HEK293 (cell line): ENCODE data around the gene WDR74.

Experiments
- CTCF ChIA-PET: fragments of 350-600 bp; formaldehyde crosslinking; extraction: SDS; loops from one replicate; lab custom pipeline; 2021; ENCODE audit warnings: antibody characterized with exemption; lab: Yijun Ruan, JAX
- POLR2A ChIA-PET: fragments of 300-600 bp; formaldehyde crosslinking; extraction: SDS; loops from one replicate; lab custom pipeline; 2020; ENCODE audit warnings: antibody characterized with exemption, inconsistent platforms; lab: Yijun Ruan, JAX
- H3K27ac ChIP-seq: fragments of 200-500 bp; sonication (Bioruptor generic); 2 replicates; pipeline ENCODE4 v1.5.1; 2014; ENCODE audit warnings: low read depth, low read length, control low read depth, inconsistent platforms; ENCODE audit errors: extremely low read depth
- H3K36me3 ChIP-seq, 2 experiments: fragments of 200-500 bp in 1 of 2; sonication (Bioruptor generic) in 1 of 2; 1 replicate in 1 of 2; 2 replicates in 1 of 2; pipeline ENCODE4 v1.5.1; 2014 to 2017; ENCODE audit warnings: inconsistent platforms in 2 of 2, low read length in 2 of 2; ENCODE audit not compliant: control insufficient read depth in 2 of 2, insufficient read depth in 1 of 2
- H3K4me1 ChIP-seq: fragments of 200-500 bp; sonication (Bioruptor generic); 2 replicates; pipeline ENCODE4 v1.5.1; 2014; ENCODE audit warnings: mild to moderate bottlenecking, low read length, inconsistent platforms; ENCODE audit not compliant: control insufficient read depth, insufficient read depth
- H3K4me3 ChIP-seq: 2 replicates; pipeline ENCODE4 v1.5.1; 2011; ENCODE audit warnings: low read depth, mild to moderate bottlenecking, control low read depth, low read length, moderate library complexity
- H3K9me3 ChIP-seq: fragments of 200-500 bp; sonication (Bioruptor generic); 2 replicates; pipeline ENCODE4 v1.5.1; 2014; ENCODE audit warnings: low read depth, low read length, inconsistent platforms; ENCODE audit not compliant: control insufficient read depth, insufficient read depth
- BCL11B ChIP-seq: fragments of 450-650 bp; formaldehyde crosslinking; IDR thresholded peaks from 2 replicates; pipeline ENCODE4 v1.5.1; 2016; ENCODE audit warnings: low read depth, missing biosample characterization, missing genetic modification characterization
- MZF1 ChIP-seq: fragments of 450-650 bp; formaldehyde crosslinking; IDR thresholded peaks from 2 replicates; pipeline ENCODE4 v1.5.1; 2017; ENCODE audit warnings: missing biosample characterization, missing genetic modification characterization, borderline replicate concordance
- SP2 ChIP-seq: fragments of 450-650 bp; formaldehyde crosslinking; IDR thresholded peaks from 2 replicates; pipeline ENCODE4 v1.5.1; 2016; ENCODE audit warnings: missing biosample characterization, missing genetic modification characterization
- YY2 ChIP-seq: fragments of 450-650 bp; formaldehyde crosslinking; IDR thresholded peaks from 2 replicates; pipeline ENCODE4 v1.5.1; 2016; ENCODE audit warnings: missing biosample characterization, missing genetic modification characterization
- ZBTB11 ChIP-seq: fragments of 450-650 bp; formaldehyde crosslinking; conservative IDR thresholded peaks from 2 replicates; pipeline ENCODE4 v1.5.1; 2016; ENCODE audit warnings: low read depth, missing biosample characterization, missing genetic modification characterization
- ZBTB20 ChIP-seq: fragments of 450-650 bp; formaldehyde crosslinking; IDR thresholded peaks from 2 replicates; pipeline ENCODE4 v1.5.1; 2016; ENCODE audit warnings: missing biosample characterization, missing genetic modification characterization
- ZNF211 ChIP-seq: fragments of 450-650 bp; formaldehyde crosslinking; IDR thresholded peaks from 2 replicates; pipeline ENCODE4 v1.5.1; 2016; ENCODE audit warnings: low read depth, missing biosample characterization, missing genetic modification characterization
- ZNF223 ChIP-seq: fragments of 450-650 bp; formaldehyde crosslinking; IDR thresholded peaks from 2 replicates; pipeline ENCODE4 v1.5.1; 2016; ENCODE audit warnings: missing biosample characterization, missing genetic modification characterization
- ZNF335 ChIP-seq: fragments of 450-650 bp; formaldehyde crosslinking; conservative IDR thresholded peaks from 2 replicates; pipeline ENCODE4 v1.5.1; 2016; ENCODE audit warnings: missing biosample characterization, missing genetic modification characterization
- ZNF366 ChIP-seq: fragments of 450-650 bp; formaldehyde crosslinking; conservative IDR thresholded peaks from 2 replicates; pipeline ENCODE4 v1.5.1; 2016; ENCODE audit warnings: missing biosample characterization, missing genetic modification characterization
- ZNF391 ChIP-seq: fragments of 450-650 bp; formaldehyde crosslinking; IDR thresholded peaks from 2 replicates; pipeline ENCODE4 v1.5.1; 2016; ENCODE audit warnings: low read depth, missing biosample characterization, missing genetic modification characterization, borderline replicate concordance
- ZNF639 ChIP-seq: fragments of 450-650 bp; formaldehyde crosslinking; IDR thresholded peaks from 2 replicates; pipeline ENCODE4 v1.5.1; 2016; ENCODE audit warnings: missing biosample characterization, missing genetic modification characterization
- TF ChIP-seq, protein P1 (sequence below): sonication (generic); formaldehyde crosslinking; IDR thresholded peaks from 2 replicates; pipeline ENCODE4 v1.8.1; 2022; ENCODE audit warnings: mild to moderate bottlenecking, moderate library complexity, missing genetic modification reagents
- TF ChIP-seq, protein P2 (sequence below): fragments of 450-650 bp; formaldehyde crosslinking; IDR thresholded peaks from 2 replicates; pipeline ENCODE4 v1.5.1; 2017; ENCODE audit warnings: missing biosample characterization, mild to moderate bottlenecking, missing genetic modification characterization, moderate library complexity
- TF ChIP-seq, protein P3 (sequence below): fragments of 450-650 bp; formaldehyde crosslinking; IDR thresholded peaks from 2 replicates; pipeline ENCODE4 v1.5.0; 2017; ENCODE audit warnings: missing biosample characterization, missing genetic modification characterization, borderline replicate concordance
- TF ChIP-seq, protein P4 (sequence below): fragments of 450-650 bp; formaldehyde crosslinking; IDR thresholded peaks from 2 replicates; pipeline ENCODE4 v1.5.1; 2016; ENCODE audit warnings: missing biosample characterization, missing genetic modification characterization
- TF ChIP-seq, protein P5 (sequence below): IDR thresholded peaks from 2 replicates; pipeline ENCODE4 v1.6.1; 2011; ENCODE audit warnings: mild to moderate bottlenecking, low read depth, low read length, borderline replicate concordance
- TF ChIP-seq, protein P6 (sequence below): fragments of 450-650 bp; formaldehyde crosslinking; IDR thresholded peaks from 2 replicates; pipeline ENCODE4 v1.5.1; 2017; ENCODE audit warnings: missing biosample characterization, missing genetic modification characterization

WDR74 gene

DNA sequence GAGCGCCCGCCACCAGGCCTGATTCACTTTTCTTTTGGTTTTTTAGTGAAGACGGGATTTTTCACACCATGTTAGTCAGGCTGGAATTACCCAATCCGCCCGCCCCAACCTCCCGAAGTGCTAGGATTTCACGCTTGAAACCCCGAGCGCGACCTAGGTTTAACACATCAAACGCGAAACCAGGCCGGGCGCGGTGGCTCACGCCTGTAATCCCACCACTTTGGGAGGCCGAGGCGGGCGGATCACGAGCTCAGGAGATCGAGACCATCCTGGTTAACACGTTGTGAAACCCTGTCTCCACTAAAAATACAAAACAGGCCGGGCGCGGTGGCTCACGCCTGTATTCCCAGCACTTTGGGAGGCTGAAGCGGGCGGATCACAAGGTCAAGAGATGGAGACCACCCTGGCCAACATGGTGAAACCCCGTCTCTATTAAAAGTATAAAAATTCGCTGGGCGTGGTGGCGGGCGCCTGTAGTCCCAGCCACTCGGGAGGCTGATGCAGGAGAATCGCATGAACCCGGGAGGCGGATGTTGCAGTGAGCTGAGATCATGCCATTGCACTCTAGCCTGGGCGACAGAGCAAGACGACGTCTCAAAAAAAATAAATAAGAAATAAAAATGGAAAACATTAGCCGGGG, 1.5 kb upstream of the WDR74 start (continued):
- TF ChIP-seq ZNF223 (tag by site-specific recombination) (0 out of 2 replicates have a peak, but pooled peaks have one; percentile 11), SP2 (peak; percentile 3; the same call in 1 of the 2 replicates), ZNF639 (tag by site-specific recombination) (0 out of 2 replicates have a peak, but pooled peaks have one; percentile 14), ZNF366 (tag by site-specific recombination) (peak; percentile 91), ZNF391 (tag by site-specific recombination) (0 out of 2 replicates have a peak, but pooled peaks have one; percentile 15), ZBTB20 (peak; percentile 43), ZNF335 (tag by site-specific recombination) (peak; percentile 41; the same call in 1 of the 2 replicates), YY2 (0 out of 2 replicates have a peak, but pooled peaks have one; percentile 13), MZF1 (0 out of 2 replicates have a peak, but pooled peaks have one; percentile 8)
- TF ChIP-seq, protein P1, sequence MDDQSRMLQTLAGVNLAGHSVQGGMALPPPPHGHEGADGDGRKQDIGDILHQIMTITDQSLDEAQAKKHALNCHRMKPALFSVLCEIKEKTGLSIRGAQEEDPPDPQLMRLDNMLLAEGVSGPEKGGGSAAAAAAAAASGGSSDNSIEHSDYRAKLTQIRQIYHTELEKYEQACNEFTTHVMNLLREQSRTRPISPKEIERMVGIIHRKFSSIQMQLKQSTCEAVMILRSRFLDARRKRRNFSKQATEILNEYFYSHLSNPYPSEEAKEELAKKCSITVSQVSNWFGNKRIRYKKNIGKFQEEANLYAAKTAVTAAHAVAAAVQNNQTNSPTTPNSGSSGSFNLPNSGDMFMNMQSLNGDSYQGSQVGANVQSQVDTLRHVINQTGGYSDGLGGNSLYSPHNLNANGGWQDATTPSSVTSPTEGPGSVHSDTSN (CRISPR knock-in tag): 0 out of 2 replicates have a peak, but pooled peaks have one; percentile 9
- TF ChIP-seq, protein P2, sequence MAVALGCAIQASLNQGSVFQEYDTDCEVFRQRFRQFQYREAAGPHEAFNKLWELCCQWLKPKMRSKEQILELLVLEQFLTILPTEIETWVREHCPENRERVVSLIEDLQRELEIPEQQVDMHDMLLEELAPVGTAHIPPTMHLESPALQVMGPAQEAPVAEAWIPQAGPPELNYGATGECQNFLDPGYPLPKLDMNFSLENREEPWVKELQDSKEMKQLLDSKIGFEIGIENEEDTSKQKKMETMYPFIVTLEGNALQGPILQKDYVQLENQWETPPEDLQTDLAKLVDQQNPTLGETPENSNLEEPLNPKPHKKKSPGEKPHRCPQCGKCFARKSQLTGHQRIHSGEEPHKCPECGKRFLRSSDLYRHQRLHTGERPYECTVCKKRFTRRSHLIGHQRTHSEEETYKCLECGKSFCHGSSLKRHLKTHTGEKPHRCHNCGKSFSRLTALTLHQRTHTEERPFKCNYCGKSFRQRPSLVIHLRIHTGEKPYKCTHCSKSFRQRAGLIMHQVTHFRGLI (tag by site-specific recombination): peak; percentile 26; the same call in 1 of the 2 replicates
- TF ChIP-seq, protein P3, sequence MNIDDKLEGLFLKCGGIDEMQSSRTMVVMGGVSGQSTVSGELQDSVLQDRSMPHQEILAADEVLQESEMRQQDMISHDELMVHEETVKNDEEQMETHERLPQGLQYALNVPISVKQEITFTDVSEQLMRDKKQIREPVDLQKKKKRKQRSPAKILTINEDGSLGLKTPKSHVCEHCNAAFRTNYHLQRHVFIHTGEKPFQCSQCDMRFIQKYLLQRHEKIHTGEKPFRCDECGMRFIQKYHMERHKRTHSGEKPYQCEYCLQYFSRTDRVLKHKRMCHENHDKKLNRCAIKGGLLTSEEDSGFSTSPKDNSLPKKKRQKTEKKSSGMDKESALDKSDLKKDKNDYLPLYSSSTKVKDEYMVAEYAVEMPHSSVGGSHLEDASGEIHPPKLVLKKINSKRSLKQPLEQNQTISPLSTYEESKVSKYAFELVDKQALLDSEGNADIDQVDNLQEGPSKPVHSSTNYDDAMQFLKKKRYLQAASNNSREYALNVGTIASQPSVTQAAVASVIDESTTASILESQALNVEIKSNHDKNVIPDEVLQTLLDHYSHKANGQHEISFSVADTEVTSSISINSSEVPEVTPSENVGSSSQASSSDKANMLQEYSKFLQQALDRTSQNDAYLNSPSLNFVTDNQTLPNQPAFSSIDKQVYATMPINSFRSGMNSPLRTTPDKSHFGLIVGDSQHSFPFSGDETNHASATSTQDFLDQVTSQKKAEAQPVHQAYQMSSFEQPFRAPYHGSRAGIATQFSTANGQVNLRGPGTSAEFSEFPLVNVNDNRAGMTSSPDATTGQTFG (tag by site-specific recombination): peak; percentile 71; the same call in 1 of the 2 replicates
- TF ChIP-seq, all 188 proteins: peak for 19; not testable (repeated sequence) for 169

- CTCF ChIA-PET: interaction anchor here (0.8 kb wide), 1 partner anchor 49 kb away, joined by 3 read pairs; no protein-coding TSS in a partner anchor
- POLR2A ChIA-PET: interaction anchor here (5.1 kb wide), 1 partner anchor 47 kb away, joined by 40 read pairs; the partner anchor contains the start of gene TMEM179B
- 0 out of 2 replicates have a peak, but pooled peaks cover under 1% of the 10 kb centered on the region for H3K4me1 ChIP-seq
- H3K27ac ChIP-seq: no peak overlapping the region
- H3K9me3 ChIP-seq: no peaks in the 10 kb centered on the region
- H3K4me3 ChIP-seq: no peak overlapping the region
- H3K36me3 ChIP-seq: peaks cover 0 to 43% of the 10 kb centered on the region in 2 experiments; a peak in 2 of 3 replicates
- no peak for TF ChIP-seq BCL11B (tag by site-specific recombination)
- TF ChIP-seq, protein P4, sequence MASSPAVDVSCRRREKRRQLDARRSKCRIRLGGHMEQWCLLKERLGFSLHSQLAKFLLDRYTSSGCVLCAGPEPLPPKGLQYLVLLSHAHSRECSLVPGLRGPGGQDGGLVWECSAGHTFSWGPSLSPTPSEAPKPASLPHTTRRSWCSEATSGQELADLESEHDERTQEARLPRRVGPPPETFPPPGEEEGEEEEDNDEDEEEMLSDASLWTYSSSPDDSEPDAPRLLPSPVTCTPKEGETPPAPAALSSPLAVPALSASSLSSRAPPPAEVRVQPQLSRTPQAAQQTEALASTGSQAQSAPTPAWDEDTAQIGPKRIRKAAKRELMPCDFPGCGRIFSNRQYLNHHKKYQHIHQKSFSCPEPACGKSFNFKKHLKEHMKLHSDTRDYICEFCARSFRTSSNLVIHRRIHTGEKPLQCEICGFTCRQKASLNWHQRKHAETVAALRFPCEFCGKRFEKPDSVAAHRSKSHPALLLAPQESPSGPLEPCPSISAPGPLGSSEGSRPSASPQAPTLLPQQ (tag by site-specific recombination): no peak
- TF ChIP-seq ZBTB11 (tag by site-specific recombination): no peak
- no peak for TF ChIP-seq ZNF211
- TF ChIP-seq, protein P5, sequence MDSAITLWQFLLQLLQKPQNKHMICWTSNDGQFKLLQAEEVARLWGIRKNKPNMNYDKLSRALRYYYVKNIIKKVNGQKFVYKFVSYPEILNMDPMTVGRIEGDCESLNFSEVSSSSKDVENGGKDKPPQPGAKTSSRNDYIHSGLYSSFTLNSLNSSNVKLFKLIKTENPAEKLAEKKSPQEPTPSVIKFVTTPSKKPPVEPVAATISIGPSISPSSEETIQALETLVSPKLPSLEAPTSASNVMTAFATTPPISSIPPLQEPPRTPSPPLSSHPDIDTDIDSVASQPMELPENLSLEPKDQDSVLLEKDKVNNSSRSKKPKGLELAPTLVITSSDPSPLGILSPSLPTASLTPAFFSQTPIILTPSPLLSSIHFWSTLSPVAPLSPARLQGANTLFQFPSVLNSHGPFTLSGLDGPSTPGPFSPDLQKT: no peak
- TF ChIP-seq, protein P6, sequence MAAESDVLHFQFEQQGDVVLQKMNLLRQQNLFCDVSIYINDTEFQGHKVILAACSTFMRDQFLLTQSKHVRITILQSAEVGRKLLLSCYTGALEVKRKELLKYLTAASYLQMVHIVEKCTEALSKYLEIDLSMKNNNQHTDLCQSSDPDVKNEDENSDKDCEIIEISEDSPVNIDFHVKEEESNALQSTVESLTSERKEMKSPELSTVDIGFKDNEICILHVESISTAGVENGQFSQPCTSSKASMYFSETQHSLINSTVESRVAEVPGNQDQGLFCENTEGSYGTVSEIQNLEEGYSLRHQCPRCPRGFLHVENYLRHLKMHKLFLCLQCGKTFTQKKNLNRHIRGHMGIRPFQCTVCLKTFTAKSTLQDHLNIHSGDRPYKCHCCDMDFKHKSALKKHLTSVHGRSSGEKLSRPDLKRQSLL (tag by site-specific recombination): no peak
These were observed 4.1 kb downstream of the WDR74 start for GRCh38 chr11:62835336-62835735.
